CD4-positive, alpha-beta T cell (primary cell): ENCODE data around the gene WDR76. TPM values are rescaled to one million over a fixed set of nuclear protein-coding genes. Genes with fewer than 3 reads are reported as not detected.

ENCODE experiments used
- ATAC-seq: fragments of 200-7000 bp; cut with Tn5 transposase; one replicate; pipeline ENCODE4 v1.10.0; 2022; ENCODE audit warnings: mild to moderate bottlenecking; ENCODE audit not compliant: poor library complexity
- CTCF ChIA-PET: fragments of 350-600 bp; sonication (Branson Sonifier 250); formaldehyde crosslinking; loops from one replicate; lab custom pipeline; 2021; ENCODE audit warnings: antibody characterized with exemption, inconsistent platforms; lab: Charles Lee
- POLR2A ChIA-PET: fragments of 350-600 bp; sonication (Branson Sonifier 250); formaldehyde crosslinking; loops from one replicate; lab custom pipeline; 2021; ENCODE audit warnings: antibody characterized with exemption, inconsistent platforms; lab: Charles Lee
- DNase-seq, 14 experiments: peaks; one replicate each; pipeline ENCODE4 v3.0.0-alpha.2; 2013 to 2020; ENCODE audit warnings: mixed read lengths in 2 of 14
- H3K27ac ChIP-seq, 2 donors: one replicate each; pipeline versions ENCODE4 v1.5.1 to v1.7.0; 2013; ENCODE audit warnings: low read length in 2 of 2, low read depth in 1 of 2, mild to moderate bottlenecking in 1 of 2
- H3K27me3 ChIP-seq, 2 experiments: 1 replicate in 1 of 2; 2 replicates in 1 of 2; pipeline versions ENCODE4 v1.6.1 to v1.7.0; 2013; ENCODE audit warnings: low read length in 2 of 2, control low read depth in 1 of 2, mild to moderate bottlenecking in 1 of 2, moderate library complexity in 1 of 2; ENCODE audit not compliant: insufficient read depth in 2 of 2, control insufficient read depth in 1 of 2
- H3K36me3 ChIP-seq: one replicate; pipeline ENCODE4 v1.6.1; 2013; ENCODE audit warnings: low read length, control low read depth; ENCODE audit not compliant: insufficient read depth
- H3K4me1 ChIP-seq: one replicate; pipeline ENCODE4 v1.6.1; 2013; ENCODE audit warnings: low read length, control low read depth; ENCODE audit not compliant: insufficient read depth
- H3K4me3 ChIP-seq: one replicate; pipeline ENCODE4 v1.5.1; 2013; ENCODE audit warnings: mild to moderate bottlenecking, low read length, moderate library complexity
- H3K9me3 ChIP-seq, 2 experiments: 1 replicate in 1 of 2; 2 replicates in 1 of 2; pipeline versions ENCODE4 v1.6.1 to v1.7.0; 2013; ENCODE audit warnings: low read length in 2 of 2, mild to moderate bottlenecking in 2 of 2, control low read depth in 1 of 2, moderate library complexity in 1 of 2; ENCODE audit not compliant: control insufficient read depth in 1 of 2, insufficient read depth in 1 of 2
- H3K27ac Mint-ChIP-seq: one replicate; pipeline ENCODE4 v1.8.0; 2020; ENCODE audit warnings: mixed read lengths
- H3K27me3 Mint-ChIP-seq: one replicate; pipeline ENCODE4 v1.8.0; 2021; ENCODE audit warnings: mixed read lengths
- H3K36me3 Mint-ChIP-seq: one replicate; pipeline ENCODE4 v1.8.0; 2021; ENCODE audit warnings: low read depth, mixed read lengths
- H3K4me1 Mint-ChIP-seq: one replicate; pipeline ENCODE4 v1.8.0; 2021; ENCODE audit warnings: low read depth, mixed read lengths
- H3K4me3 Mint-ChIP-seq: one replicate; pipeline ENCODE4 v1.8.0; 2020; ENCODE audit warnings: mild to moderate bottlenecking, mixed read lengths
- H3K9me3 Mint-ChIP-seq: one replicate; pipeline ENCODE4 v1.8.0; 2020; ENCODE audit warnings: mixed read lengths
- CTCF ChIP-seq: fragments of 200-600 bp; IDR thresholded peaks from one replicate; pipeline ENCODE4 v1.8.0; 2022; ENCODE audit warnings: antibody characterized with exemption, mild to moderate bottlenecking
- intact Hi-C, 2 experiments: fragments of 100-400 bp; cut with DNase I in 1 of 2; cut with micrococcal nuclease in 1 of 2; formaldehyde crosslinking; loops; one replicate each; pipeline versions ENCODE4 v1.15.1 to v1.9.0; 2023 to 2025; cut with DNase I, micrococcal nuclease
- total RNA-seq, 174 experiments: library from RNA in 2 of 174; stranded (reverse) in 2 of 174; gene quantifications; one replicate each; pipeline ENCODE4 v1.2.3 and lab custom pipeline; 2021 to 2026

WDR76 gene
- total RNA-seq, 2 experiments from 2014 or later: 7.0 to 8.6 TPM

DNA sequence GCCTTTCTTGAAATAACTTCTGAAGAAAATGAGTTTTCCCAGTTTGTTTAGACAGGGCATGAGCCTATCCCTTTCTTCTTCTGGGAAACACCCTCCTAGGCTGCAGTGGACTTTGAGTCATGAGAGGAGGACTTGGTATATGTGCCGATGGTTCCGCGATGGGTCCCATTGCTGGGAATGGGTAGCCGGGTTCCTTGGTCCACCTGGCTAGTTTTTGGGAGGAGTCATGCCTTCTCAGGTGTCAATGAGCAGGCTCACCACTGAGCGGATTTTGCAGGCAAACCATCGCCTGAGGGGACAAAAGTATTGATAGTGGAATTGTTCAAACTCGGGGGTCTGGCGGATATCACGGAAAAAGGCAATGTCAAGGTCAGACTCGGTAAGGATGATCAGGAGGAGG lies 46.8 kb downstream of the WDR76 start:
- no peak for ATAC-seq
- no peak for DNase-seq
- H3K9me3 ChIP-seq: no peaks in the 10 kb centered on the region
- CTCF ChIA-PET: no interaction called here
- H3K4me1 ChIP-seq: no peaks in the 10 kb centered on the region
- TF ChIP-seq CTCF: no peak
- no peak overlapping the region for H3K4me3 ChIP-seq
- intact Hi-C loops: loop anchor here in 1 of 2 experiments (10.0 kb wide), 1 partner anchor 631 kb away; no protein-coding TSS in a partner anchor
- H3K36me3 ChIP-seq: peaks cover 4% of the 10 kb centered on the region
- POLR2A ChIA-PET: no interaction called here
- H3K27me3 Mint-ChIP-seq: no peaks in the 10 kb centered on the region
- no peak overlapping the region for H3K27ac Mint-ChIP-seq
- H3K36me3 Mint-ChIP-seq: peaks cover 9% of the 10 kb centered on the region
- no peaks in the 10 kb centered on the region for H3K4me1 Mint-ChIP-seq
- no peaks in the 10 kb centered on the region for H3K27me3 ChIP-seq
- H3K9me3 Mint-ChIP-seq: no peaks in the 10 kb centered on the region
- no peak overlapping the region for H3K4me3 Mint-ChIP-seq
- no peak overlapping the region for H3K27ac ChIP-seq

DNA sequence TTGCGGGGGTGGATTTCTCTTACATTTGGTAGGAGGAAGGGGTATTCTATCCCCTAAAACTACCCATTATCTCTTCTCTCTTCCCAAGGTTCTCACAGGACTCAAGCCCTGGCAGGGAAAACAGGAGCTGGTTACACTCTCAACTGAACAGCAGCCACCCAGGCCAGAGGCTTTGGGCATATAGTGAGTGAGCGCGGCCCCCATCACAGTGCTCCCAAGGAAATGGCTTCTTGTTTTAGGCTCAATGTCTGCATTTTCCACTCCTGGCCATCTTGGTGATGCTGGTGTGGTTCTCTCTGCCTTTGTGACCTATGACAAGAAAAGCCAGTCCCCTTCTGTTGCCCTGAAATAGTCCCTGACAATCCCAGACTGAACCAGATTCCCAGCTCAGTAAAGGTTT lies 50.1 kb downstream of the WDR76 start:
- H3K36me3 Mint-ChIP-seq: no peaks in the 10 kb centered on the region
- no peaks in the 10 kb centered on the region for H3K4me1 ChIP-seq
- ATAC-seq (no peak), DNase-seq (no peak)
- H3K36me3 ChIP-seq: peaks cover 4% of the 10 kb centered on the region
- no peaks in the 10 kb centered on the region for H3K27me3 Mint-ChIP-seq
- H3K9me3 Mint-ChIP-seq: no peaks in the 10 kb centered on the region
- H3K4me3 Mint-ChIP-seq: no peak overlapping the region
- H3K27ac Mint-ChIP-seq: no peak overlapping the region
- H3K4me1 Mint-ChIP-seq: no peaks in the 10 kb centered on the region
- no peaks in the 10 kb centered on the region for H3K9me3 ChIP-seq
- CTCF ChIA-PET: no interaction called here
- no peak for TF ChIP-seq CTCF
- no peaks in the 10 kb centered on the region for H3K27me3 ChIP-seq
- H3K4me3 ChIP-seq: no peak overlapping the region
- POLR2A ChIA-PET: no interaction called here
- no peak overlapping the region for H3K27ac ChIP-seq
- intact Hi-C loops: loop anchor here in 1 of 2 experiments (10.0 kb wide), 1 partner anchor 628 kb away; no protein-coding TSS in a partner anchor

DNA sequence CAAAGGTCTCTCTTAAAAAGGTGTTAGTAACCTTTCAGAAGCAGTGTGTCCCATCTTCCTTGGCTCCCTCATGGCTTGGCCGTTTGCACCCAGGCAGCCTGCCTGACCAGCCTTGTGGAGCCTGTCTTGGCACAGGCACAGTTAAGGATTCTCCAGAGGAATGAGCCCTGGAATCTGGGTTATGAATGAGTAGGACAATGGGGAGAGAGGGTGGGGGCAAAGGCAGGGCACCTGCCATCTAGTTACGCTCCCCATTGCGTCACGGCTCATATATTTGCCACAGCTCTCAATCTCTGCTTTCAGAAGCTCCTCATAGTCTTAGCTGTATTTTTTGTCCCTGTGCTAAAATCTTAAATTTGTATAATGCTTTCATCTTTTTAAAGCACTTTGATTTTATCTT lies 50.6 kb downstream of the WDR76 start:
- H3K4me3 Mint-ChIP-seq: no peak overlapping the region
- no peaks in the 10 kb centered on the region for H3K27me3 Mint-ChIP-seq
- no peak for TF ChIP-seq CTCF
- H3K36me3 Mint-ChIP-seq: no peaks in the 10 kb centered on the region
- intact Hi-C loops: loop anchor here in 1 of 2 experiments (10.0 kb wide), 1 partner anchor 627 kb away; no protein-coding TSS in a partner anchor
- Histone ChIP-seq H3K4me1 (no peaks in the 10 kb centered on the region), H3K27ac (no peak overlapping the region), H3K36me3 (peaks cover 4% of the 10 kb centered on the region), H3K4me3 (no peak overlapping the region), H3K27me3 (no peaks in the 10 kb centered on the region), H3K9me3 (no peaks in the 10 kb centered on the region)
- ATAC-seq (no peak), DNase-seq (no peak)
- no peaks in the 10 kb centered on the region for H3K4me1 Mint-ChIP-seq
- H3K9me3 Mint-ChIP-seq: no peaks in the 10 kb centered on the region
- CTCF ChIA-PET: no interaction called here
- no peak overlapping the region for H3K27ac Mint-ChIP-seq
- POLR2A ChIA-PET: no interaction called here
